Neural progenitor cell (in vitro differentiated cells): Measurements from ENCODE around the gene DLGAP4. TPM values are rescaled to one million over a fixed set of nuclear protein-coding genes. Genes with fewer than 3 reads are reported as not detected.

Experiments used
- DNase-seq: peaks from one replicate; pipeline ENCODE4 v3.0.0-alpha.2; 2016; ENCODE audit warnings: low spot score
- H2AFZ ChIP-seq: fragments of 200-600 bp; sonication (generic); replicated peaks from 2 replicates; pipeline ENCODE4 v1.6.1; 2016; ENCODE audit warnings: antibody characterized with exemption
- H3F3A ChIP-seq: fragments of 200-600 bp; sonication (generic); 2 replicates; pipeline ENCODE4 v1.6.1; 2016; ENCODE audit warnings: antibody characterized with exemption, low read depth
- H3K27ac ChIP-seq: fragments of 200-600 bp; sonication (generic); 2 replicates; pipeline ENCODE4 v1.5.1; 2016; ENCODE audit warnings: mild to moderate bottlenecking
- H3K27me3 ChIP-seq: fragments of 200-600 bp; sonication (generic); 2 replicates; pipeline ENCODE4 v1.6.1; 2016; ENCODE audit warnings: mild to moderate bottlenecking, moderate library complexity
- H3K36me3 ChIP-seq: fragments of 200-600 bp; sonication (generic); 2 replicates; pipeline ENCODE4 v1.5.1; 2016
- H3K4me1 ChIP-seq: fragments of 200-600 bp; sonication (generic); 2 replicates; pipeline ENCODE4 v1.6.1; 2016; ENCODE audit warnings: mixed run types
- H3K4me2 ChIP-seq: fragments of 200-600 bp; sonication (generic); 2 replicates; pipeline ENCODE4 v1.6.1; 2016
- H3K4me3 ChIP-seq: fragments of 200-600 bp; sonication (generic); 2 replicates; pipeline ENCODE4 v1.5.1; 2016
- H3K79me2 ChIP-seq: fragments of 200-600 bp; sonication (generic); 2 replicates; pipeline ENCODE4 v1.6.1; 2016; ENCODE audit warnings: low read depth
- H3K9ac ChIP-seq: fragments of 200-600 bp; sonication (generic); 2 replicates; pipeline ENCODE4 v1.6.1; 2016
- H3K9me3 ChIP-seq: fragments of 200-600 bp; sonication (generic); 2 replicates; pipeline ENCODE4 v1.5.1; 2016; ENCODE audit warnings: low read depth
- H4K20me1 ChIP-seq: fragments of 200-600 bp; sonication (generic); 2 replicates; pipeline ENCODE4 v1.6.1; 2016; ENCODE audit warnings: low read depth
- H3K27ac Mint-ChIP-seq: 3 replicates; pipeline ENCODE4 v1.8.0; 2021; ENCODE audit warnings: mixed read lengths
- H3K27me3 Mint-ChIP-seq: 2 replicates; pipeline ENCODE4 v1.8.0; 2022; ENCODE audit warnings: low read depth, mild to moderate bottlenecking, inconsistent platforms, moderate library complexity, mixed read lengths; ENCODE audit not compliant: insufficient read depth
- H3K36me3 Mint-ChIP-seq: 3 replicates; pipeline ENCODE4 v1.8.0; 2021; ENCODE audit warnings: mixed read lengths
- H3K4me1 Mint-ChIP-seq: 3 replicates; pipeline ENCODE4 v1.8.0; 2021; ENCODE audit warnings: mixed read lengths
- H3K4me3 Mint-ChIP-seq: 3 replicates; pipeline ENCODE4 v1.8.0; 2021; ENCODE audit warnings: mild to moderate bottlenecking, moderate library complexity, mixed read lengths
- H3K9me3 Mint-ChIP-seq: 3 replicates; pipeline ENCODE4 v1.8.0; 2020; ENCODE audit warnings: mixed read lengths
- EZH2 ChIP-seq: fragments of 200-600 bp; sonication (generic); IDR thresholded peaks from 2 replicates; pipeline ENCODE4 v1.6.1; 2017; ENCODE audit warnings: antibody characterized with exemption, mild to moderate bottlenecking, moderate library complexity
- EZH2phosphoT487 ChIP-seq: fragments of 200-600 bp; sonication (generic); IDR thresholded peaks from 2 replicates; pipeline ENCODE4 v1.6.1; 2017; ENCODE audit warnings: antibody characterized with exemption
- total RNA-seq: library from RNA; depleted of rRNA; stranded (reverse); fragments of >200 nt; gene quantifications from 2 replicates; pipeline ENCODE4 v1.2.3, GENCODE V29; 2015; ENCODE audit warnings: low replicate concordance
- TF ChIP-seq, protein P1 (sequence below): fragments of 200-600 bp; sonication (generic); IDR thresholded peaks from 2 replicates; pipeline ENCODE4 v1.5.1; 2017; ENCODE audit warnings: antibody characterized with exemption, mild to moderate bottlenecking

The DLGAP4 gene
- total RNA-seq, 1 donor from 2014 or later = 21.7 TPM

DNA sequence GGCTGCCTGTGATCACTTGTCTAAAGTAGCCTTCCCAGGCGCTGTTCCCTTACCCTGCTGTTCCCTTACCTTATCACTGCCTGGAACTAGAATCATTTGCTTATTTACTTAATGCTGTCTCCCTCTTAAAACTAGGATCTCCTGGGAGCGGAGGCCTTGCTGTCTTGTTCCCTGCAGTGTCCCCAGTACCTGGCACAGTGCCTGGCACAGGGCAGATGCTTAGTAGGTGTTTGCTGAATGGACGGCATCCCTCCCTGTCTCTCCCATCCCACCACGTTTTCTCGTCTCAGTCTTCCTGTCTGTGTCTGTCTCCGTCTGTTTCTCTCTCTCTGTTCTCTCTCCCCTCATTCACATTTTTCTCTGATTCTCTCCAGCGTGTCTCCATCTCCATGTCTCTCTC, 135.3 kb downstream of the DLGAP4 start:
- TF ChIP-seq EZH2 (no peak), EZH2phosphoT487 (no peak)
- TF ChIP-seq, protein P1, sequence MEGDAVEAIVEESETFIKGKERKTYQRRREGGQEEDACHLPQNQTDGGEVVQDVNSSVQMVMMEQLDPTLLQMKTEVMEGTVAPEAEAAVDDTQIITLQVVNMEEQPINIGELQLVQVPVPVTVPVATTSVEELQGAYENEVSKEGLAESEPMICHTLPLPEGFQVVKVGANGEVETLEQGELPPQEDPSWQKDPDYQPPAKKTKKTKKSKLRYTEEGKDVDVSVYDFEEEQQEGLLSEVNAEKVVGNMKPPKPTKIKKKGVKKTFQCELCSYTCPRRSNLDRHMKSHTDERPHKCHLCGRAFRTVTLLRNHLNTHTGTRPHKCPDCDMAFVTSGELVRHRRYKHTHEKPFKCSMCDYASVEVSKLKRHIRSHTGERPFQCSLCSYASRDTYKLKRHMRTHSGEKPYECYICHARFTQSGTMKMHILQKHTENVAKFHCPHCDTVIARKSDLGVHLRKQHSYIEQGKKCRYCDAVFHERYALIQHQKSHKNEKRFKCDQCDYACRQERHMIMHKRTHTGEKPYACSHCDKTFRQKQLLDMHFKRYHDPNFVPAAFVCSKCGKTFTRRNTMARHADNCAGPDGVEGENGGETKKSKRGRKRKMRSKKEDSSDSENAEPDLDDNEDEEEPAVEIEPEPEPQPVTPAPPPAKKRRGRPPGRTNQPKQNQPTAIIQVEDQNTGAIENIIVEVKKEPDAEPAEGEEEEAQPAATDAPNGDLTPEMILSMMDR = no peak
- H3K36me3 ChIP-seq = no peaks in the 10 kb centered on the region
- no peak overlapping the region for H3K4me3 ChIP-seq
- H3K27me3 Mint-ChIP-seq = peaks cover 11% of the 10 kb centered on the region
- no peaks in the 10 kb centered on the region for H3K4me1 ChIP-seq
- H3F3A ChIP-seq = no peaks in the 10 kb centered on the region
- H3K4me2 ChIP-seq = no peak overlapping the region
- H3K4me3 Mint-ChIP-seq = no peak overlapping the region
- no peak overlapping the region for H3K9ac ChIP-seq
- no peaks in the 10 kb centered on the region for H3K4me1 Mint-ChIP-seq
- H3K9me3 Mint-ChIP-seq = no peaks in the 10 kb centered on the region
- no peaks in the 10 kb centered on the region for H3K9me3 ChIP-seq
- DNase-seq = no peak
- no peaks in the 10 kb centered on the region for H3K79me2 ChIP-seq
- H3K27ac Mint-ChIP-seq = no peak overlapping the region
- H3K36me3 Mint-ChIP-seq = no peaks in the 10 kb centered on the region
- H4K20me1 ChIP-seq = peaks cover 5% of the 10 kb centered on the region
- H3K27me3 ChIP-seq = peaks cover 4% of the 10 kb centered on the region
- no peak overlapping the region for H2AFZ ChIP-seq
- H3K27ac ChIP-seq = no peak overlapping the region

DNA sequence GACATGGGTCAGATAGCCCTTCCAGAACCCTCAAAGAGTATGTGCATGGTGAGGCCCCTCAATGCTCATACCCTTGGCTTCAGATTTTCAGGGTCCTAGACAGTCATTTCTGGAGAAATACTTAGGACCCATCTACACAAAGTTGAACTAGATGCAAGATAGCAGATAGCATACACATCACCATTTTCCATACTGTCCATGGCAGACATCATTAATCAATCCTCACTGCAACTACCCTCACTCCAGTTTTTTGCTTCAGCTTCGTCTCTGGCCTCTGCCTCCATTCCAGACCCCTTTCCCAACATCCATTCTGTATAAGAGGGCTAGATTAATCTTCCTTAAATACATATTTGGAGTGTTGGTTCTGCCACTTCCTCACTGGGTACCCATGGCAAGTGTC, 139.7 kb downstream of the DLGAP4 start:
- Histone ChIP-seq H3K4me2 (no peak overlapping the region), H3K4me1 (no peaks in the 10 kb centered on the region), H3F3A (no peaks in the 10 kb centered on the region), H3K4me3 (no peak overlapping the region), H2AFZ (no peak overlapping the region), H3K9ac (no peak overlapping the region), H3K27ac (no peak overlapping the region), H3K36me3 (no peaks in the 10 kb centered on the region), H3K27me3 (no peaks in the 10 kb centered on the region), H3K79me2 (no peaks in the 10 kb centered on the region), H3K9me3 (no peaks in the 10 kb centered on the region), H4K20me1 (no peaks in the 10 kb centered on the region)
- Mint-ChIP-seq H3K27ac (no peak overlapping the region), H3K4me3 (no peak overlapping the region), H3K4me1 (no peaks in the 10 kb centered on the region), H3K27me3 (peaks cover 10% of the 10 kb centered on the region), H3K36me3 (no peaks in the 10 kb centered on the region), H3K9me3 (no peaks in the 10 kb centered on the region)
- TF ChIP-seq EZH2phosphoT487 (no peak), EZH2 (no peak)
- TF ChIP-seq, protein P1 = no peak
- DNase-seq = no peak

DNA sequence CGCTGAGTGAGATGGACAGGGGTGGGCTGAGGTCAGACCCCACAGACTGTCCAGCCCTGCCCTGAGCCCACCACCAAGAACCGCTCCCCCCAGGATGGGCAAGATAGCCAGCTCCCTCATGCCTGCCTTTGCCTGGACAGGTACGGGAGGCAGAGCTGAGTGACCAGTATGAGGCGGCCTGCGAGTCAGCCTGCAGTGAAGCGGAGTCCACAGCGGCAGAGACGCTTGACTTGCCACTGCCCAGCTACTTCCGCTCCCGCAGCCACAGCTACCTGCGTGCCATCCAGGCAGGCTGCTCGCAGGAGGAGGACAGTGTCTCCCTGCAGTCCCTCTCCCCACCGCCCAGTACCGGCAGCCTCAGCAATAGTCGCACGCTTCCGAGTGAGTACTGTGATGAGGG, 140.4 kb downstream of the DLGAP4 start:
- H3K4me1 ChIP-seq = no peaks in the 10 kb centered on the region
- DNase-seq = no peak
- no peak overlapping the region for H3K9ac ChIP-seq
- H4K20me1 ChIP-seq = no peaks in the 10 kb centered on the region
- Mint-ChIP-seq H3K27ac (no peak overlapping the region), H3K4me1 (no peaks in the 10 kb centered on the region), H3K27me3 (peaks cover 10% of the 10 kb centered on the region), H3K36me3 (no peaks in the 10 kb centered on the region), H3K4me3 (no peak overlapping the region), H3K9me3 (no peaks in the 10 kb centered on the region)
- H3K9me3 ChIP-seq = no peaks in the 10 kb centered on the region
- no peaks in the 10 kb centered on the region for H3K79me2 ChIP-seq
- H3K27me3 ChIP-seq = no peaks in the 10 kb centered on the region
- H3F3A ChIP-seq = no peaks in the 10 kb centered on the region
- no peaks in the 10 kb centered on the region for H3K36me3 ChIP-seq
- TF ChIP-seq, protein P1 = no peak
- no peak for TF ChIP-seq EZH2phosphoT487
- TF ChIP-seq EZH2 = no peak
- H3K4me3 ChIP-seq = no peak overlapping the region
- H2AFZ ChIP-seq = no peak overlapping the region
- no peak overlapping the region for H3K27ac ChIP-seq
- no peak overlapping the region for H3K4me2 ChIP-seq
